ENCODE data around the gene TEKT2. TPM values are rescaled to one million over a fixed set of nuclear protein-coding genes. Genes with fewer than 3 reads are reported as not detected.

The TEKT2 gene
- 10 to 100 TPM in 3 of 8 experiments, 1 to 10 TPM in 2, under 1 TPM in 2, not detected in 1; 0.49 to 23.8 (median 9.1) TPM for total RNA-seq

- in situ Hi-C loops (cut with MboI; ENCODE audit: low pct_unique_long_range_greater_than_20kb in 2 of 9, low sequenced_read_pairs in 9 of 9, unreplicated experiment in 9 of 9): no loop called here
- Histone ChIP-seq H3K4me1 (replicated peaks in 1 of 2) (peaks cover 6 to 13% of the 10 kb centered on the region in 2 donors), H3K27ac (peak within 1 kb of the TSS in 1 of 2 donors; percentile 56), H3K4me3 (peak within 1 kb of the TSS; percentile 33 to 44 (median 37))
- peak in 7 of 8 experiments; percentile 6 to 58 (median 53) for ATAC-seq (replicated peaks in 6 of 8)
- 22 to 70% (median 48%) methylated on average over 2 to 7 of the region's 59 CpGs; no CpG with 5 or more reads in 5 of the 10 experiments for WGBS, 10 experiments
Measured at GRCh38 chr1:36083635-36084496, at the start of gene TEKT2. TSS of gene TEKT2 (plus strand) at chr1:36084094. CDS start at chr1:36084922, 828 bp downstream.

- ATAC-seq (replicated peaks in 6 of 8): no peak
- in situ Hi-C loops (cut with MboI; ENCODE audit: low pct_unique_long_range_greater_than_20kb in 2 of 9, low sequenced_read_pairs in 9 of 9, unreplicated experiment in 9 of 9): no loop called here
- Histone ChIP-seq H3K27ac (no peak overlapping the region), H3K4me3 (no peak overlapping the region), H3K4me1 (replicated peaks in 1 of 2) (no peaks in the 10 kb centered on the region)
Measured at GRCh38 chr1:36034692-36035091, 49.2 kb upstream of the TEKT2 start.

GRCh38 chr1:36035154-36035553, 48.7 kb upstream of the TEKT2 start:
- 84 to 100% (median 95%) methylated on average over 1 to 3 of the region's 3 CpGs; no CpG with 5 or more reads in 2 of the 10 experiments for WGBS, 10 experiments
- Histone ChIP-seq H3K27ac (no peak overlapping the region), H3K4me1 (replicated peaks in 1 of 2) (no peaks in the 10 kb centered on the region), H3K4me3 (no peak overlapping the region)
- in situ Hi-C loops (cut with MboI; ENCODE audit: low pct_unique_long_range_greater_than_20kb in 2 of 9, low sequenced_read_pairs in 9 of 9, unreplicated experiment in 9 of 9): no loop called here
- no peak for ATAC-seq (replicated peaks in 6 of 8)

- Histone ChIP-seq H3K4me1 (replicated peaks in 1 of 2) (no peaks in the 10 kb centered on the region), H3K27ac (no peak overlapping the region), H3K4me3 (no peak overlapping the region)
- ATAC-seq (replicated peaks in 6 of 8): no peak
- in situ Hi-C loops (cut with MboI; ENCODE audit: low pct_unique_long_range_greater_than_20kb in 2 of 9, low sequenced_read_pairs in 9 of 9, unreplicated experiment in 9 of 9): no loop called here
- WGBS, 10 experiments: 89 to 100% (median 100%) methylated on average over 1 to 2 of the region's 2 CpGs; no CpG with 5 or more reads in 2 of the 10 experiments
Measured at GRCh38 chr1:36040238-36040637, 43.7 kb upstream of the TEKT2 start.

GRCh38 chr1:36051821-36052220, 32.1 kb upstream of the TEKT2 start:
- ATAC-seq (replicated peaks in 6 of 8): no peak
- in situ Hi-C loops (cut with MboI; ENCODE audit: low pct_unique_long_range_greater_than_20kb in 2 of 9, low sequenced_read_pairs in 9 of 9, unreplicated experiment in 9 of 9): no loop called here
- no peak overlapping the region for H3K4me3 ChIP-seq
- no peaks in the 10 kb centered on the region for H3K4me1 ChIP-seq (replicated peaks in 1 of 2)
- H3K27ac ChIP-seq: no peak overlapping the region

GRCh38 chr1:36053978-36054377, 29.9 kb upstream of the TEKT2 start:
- no peak overlapping the region for H3K27ac ChIP-seq
- in situ Hi-C loops (cut with MboI; ENCODE audit: low pct_unique_long_range_greater_than_20kb in 2 of 9, low sequenced_read_pairs in 9 of 9, unreplicated experiment in 9 of 9): no loop called here
- no peak overlapping the region for H3K4me3 ChIP-seq
- H3K4me1 ChIP-seq (replicated peaks in 1 of 2): no peaks in the 10 kb centered on the region
- ATAC-seq (replicated peaks in 6 of 8): no peak

GRCh38 chr1:36055706-36056105, 28.2 kb upstream of the TEKT2 start:
- Histone ChIP-seq H3K27ac (no peak overlapping the region), H3K4me1 (replicated peaks in 1 of 2) (no peaks in the 10 kb centered on the region), H3K4me3 (no peak overlapping the region)
- WGBS, 10 experiments: 76 to 100% (median 96%) methylated on average over 3 to 5 of the region's 5 CpGs; no CpG with 5 or more reads in 1 of the 10 experiments
- in situ Hi-C loops (cut with MboI; ENCODE audit: low pct_unique_long_range_greater_than_20kb in 2 of 9, low sequenced_read_pairs in 9 of 9, unreplicated experiment in 9 of 9): no loop called here
- ATAC-seq (replicated peaks in 6 of 8): no peak

GRCh38 chr1:36062315-36062714, 21.6 kb upstream of the TEKT2 start:
- ATAC-seq (replicated peaks in 6 of 8): no peak
- in situ Hi-C loops (cut with MboI; ENCODE audit: low pct_unique_long_range_greater_than_20kb in 2 of 9, low sequenced_read_pairs in 9 of 9, unreplicated experiment in 9 of 9): no loop called here
- H3K27ac ChIP-seq: no peak overlapping the region
- H3K4me3 ChIP-seq: no peak overlapping the region
- no peaks in the 10 kb centered on the region for H3K4me1 ChIP-seq (replicated peaks in 1 of 2)
- 83 to 100% (median 100%) methylated on average over 1 of the region's 1 CpG; no CpG with 5 or more reads in 3 of the 10 experiments for WGBS, 10 experiments

GRCh38 chr1:36067871-36068270, 16.0 kb upstream of the TEKT2 start:
- Histone ChIP-seq H3K27ac (no peak overlapping the region), H3K4me3 (no peak overlapping the region), H3K4me1 (replicated peaks in 1 of 2) (no peaks in the 10 kb centered on the region)
- no peak for ATAC-seq (replicated peaks in 6 of 8)
- in situ Hi-C loops (cut with MboI; ENCODE audit: low pct_unique_long_range_greater_than_20kb in 2 of 9, low sequenced_read_pairs in 9 of 9, unreplicated experiment in 9 of 9): no loop called here

GRCh38 chr1:36068866-36069265, 15.0 kb upstream of the TEKT2 start:
- H3K4me3 ChIP-seq: no peak overlapping the region
- in situ Hi-C loops (cut with MboI; ENCODE audit: low pct_unique_long_range_greater_than_20kb in 2 of 9, low sequenced_read_pairs in 9 of 9, unreplicated experiment in 9 of 9): no loop called here
- no peaks in the 10 kb centered on the region for H3K4me1 ChIP-seq (replicated peaks in 1 of 2)
- no peak for ATAC-seq (replicated peaks in 6 of 8)
- no peak overlapping the region for H3K27ac ChIP-seq
- 78 to 100% (median 95%) methylated on average over 1 to 2 of the region's 2 CpGs; no CpG with 5 or more reads in 4 of the 10 experiments for WGBS, 10 experiments

- no peaks in the 10 kb centered on the region for H3K4me1 ChIP-seq (replicated peaks in 1 of 2)
- ATAC-seq (replicated peaks in 6 of 8): no peak
- WGBS, 10 experiments: 55 to 100% (median 80%) methylated on average over 1 to 2 of the region's 2 CpGs; no CpG with 5 or more reads in 5 of the 10 experiments
- H3K4me3 ChIP-seq: no peak overlapping the region
- in situ Hi-C loops (cut with MboI; ENCODE audit: low pct_unique_long_range_greater_than_20kb in 2 of 9, low sequenced_read_pairs in 9 of 9, unreplicated experiment in 9 of 9): no loop called here
- no peak overlapping the region for H3K27ac ChIP-seq
Measured at GRCh38 chr1:36070349-36070748, 13.5 kb upstream of the TEKT2 start.

GRCh38 chr1:36076979-36077573, 6.8 kb upstream of the TEKT2 start:
- 10 to 83% (median 39%) methylated on average over 1 to 4 of the region's 4 CpGs for WGBS, 10 experiments
- Histone ChIP-seq H3K4me1 (replicated peaks in 1 of 2) (no peaks in the 10 kb centered on the region), H3K4me3 (no peak overlapping the region), H3K27ac (no peak overlapping the region)
- ATAC-seq (replicated peaks in 6 of 8): peak in 3 of 8 experiments; percentile 71 to 98 (median 94)
- in situ Hi-C loops (cut with MboI; ENCODE audit: low pct_unique_long_range_greater_than_20kb in 2 of 9, low sequenced_read_pairs in 9 of 9, unreplicated experiment in 9 of 9): no loop called here

GRCh38 chr1:36080236-36080635, 3.7 kb upstream of the TEKT2 start:
- WGBS, 10 experiments: 0 to 88% (median 69%) methylated on average over 1 to 3 of the region's 3 CpGs; no CpG with 5 or more reads in 1 of the 10 experiments
- H3K4me3 ChIP-seq: no peak overlapping the region
- H3K4me1 ChIP-seq (replicated peaks in 1 of 2): peaks cover 4 to 10% of the 10 kb centered on the region in 2 donors
- no peak overlapping the region for H3K27ac ChIP-seq
- in situ Hi-C loops (cut with MboI; ENCODE audit: low pct_unique_long_range_greater_than_20kb in 2 of 9, low sequenced_read_pairs in 9 of 9, unreplicated experiment in 9 of 9): no loop called here
- no peak for ATAC-seq (replicated peaks in 6 of 8)

Data from motor neuron (in vitro differentiated cells).